CD4-positive, alpha-beta T cell treated with Interleukin-21 for 1 hour (primary cell): ENCODE results near the gene GIMD1.
"Not testable (repeated sequence)": the region's sequence is repeated elsewhere in the genome, so short reads cannot be mapped to it uniquely, and the experiment has no call there.

Source experiments
- DNase-seq: peaks from one replicate; pipeline ENCODE4 v3.0.0-alpha.2; 2020

GIMD1 gene

GRCh38 chr4:106347167-106347566, 21.4 kb downstream of the GIMD1 start:
- DNase-seq = no peak

GRCh38 chr4:106344647-106344970, 24.0 kb downstream of the GIMD1 start:
- DNase-seq = no peak

- DNase-seq = no peak
Observed at GRCh38 chr4:106343865-106344646, 24.5 kb downstream of the GIMD1 start.

DNA sequence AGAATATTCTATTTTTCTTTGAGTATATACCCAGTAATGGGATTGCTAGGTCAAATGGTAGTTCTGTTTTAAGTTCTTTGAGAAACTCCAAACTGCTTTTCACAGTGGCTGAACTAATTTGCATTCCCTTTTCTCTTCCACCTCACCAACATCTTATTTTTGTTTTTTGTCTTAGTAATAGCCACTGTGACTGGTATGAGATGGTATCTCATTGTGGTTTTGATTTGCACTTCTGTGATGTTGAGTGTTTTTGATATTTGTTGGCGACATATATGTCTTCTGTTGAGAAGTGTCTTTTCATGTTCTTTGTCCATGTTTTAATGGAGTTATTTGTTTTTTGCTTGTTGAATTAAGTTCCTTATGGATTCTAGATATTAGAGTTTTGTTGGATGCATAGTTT, 27.8 kb downstream of the GIMD1 start:
- DNase-seq = no peak

DNA sequence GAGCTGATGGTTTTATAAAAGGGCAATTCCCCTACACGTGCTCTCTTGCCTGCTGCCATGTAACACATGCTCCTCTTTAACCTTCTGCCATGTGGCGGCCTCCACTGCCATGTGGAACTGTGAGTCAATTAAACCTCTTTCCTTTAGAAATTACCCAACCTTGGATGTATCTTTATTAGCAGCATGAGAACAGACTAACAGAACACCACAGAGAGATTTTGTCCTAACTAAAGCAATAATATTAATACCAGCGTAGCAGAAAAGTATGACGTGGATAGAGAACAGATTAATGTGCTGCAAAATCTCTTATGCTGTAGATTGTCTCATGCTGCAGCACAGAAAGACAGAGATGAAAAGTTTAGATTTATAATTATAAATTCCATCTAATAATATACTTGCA, 29.1 kb downstream of the GIMD1 start:
- DNase-seq = no peak

DNA sequence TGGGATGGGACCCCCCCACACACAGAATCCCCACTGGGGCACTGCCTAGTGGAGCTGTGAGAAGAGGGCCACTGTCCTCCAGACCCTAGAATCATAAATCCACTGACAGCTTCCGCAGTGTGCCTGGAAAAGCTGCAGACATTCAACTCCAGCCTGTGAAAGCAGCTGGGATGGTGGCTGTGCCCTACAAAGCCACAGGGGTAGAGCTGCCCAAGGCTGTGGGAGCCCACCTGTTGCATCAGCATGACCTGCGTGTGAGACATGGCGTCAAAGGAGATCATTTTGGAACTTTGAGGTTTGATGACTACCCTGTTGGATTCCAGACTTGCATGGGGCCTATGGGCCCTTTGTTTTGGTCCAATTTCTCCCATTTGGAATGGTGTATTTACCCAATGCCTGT, 29.9 kb downstream of the GIMD1 start:
- DNase-seq = no peak

- DNase-seq = no peak
Observed at GRCh38 chr4:106337916-106338315, 30.7 kb downstream of the GIMD1 start.

GRCh38 chr4:106336618-106337017, 32.0 kb downstream of the GIMD1 start:
- DNase-seq = no peak

DNA sequence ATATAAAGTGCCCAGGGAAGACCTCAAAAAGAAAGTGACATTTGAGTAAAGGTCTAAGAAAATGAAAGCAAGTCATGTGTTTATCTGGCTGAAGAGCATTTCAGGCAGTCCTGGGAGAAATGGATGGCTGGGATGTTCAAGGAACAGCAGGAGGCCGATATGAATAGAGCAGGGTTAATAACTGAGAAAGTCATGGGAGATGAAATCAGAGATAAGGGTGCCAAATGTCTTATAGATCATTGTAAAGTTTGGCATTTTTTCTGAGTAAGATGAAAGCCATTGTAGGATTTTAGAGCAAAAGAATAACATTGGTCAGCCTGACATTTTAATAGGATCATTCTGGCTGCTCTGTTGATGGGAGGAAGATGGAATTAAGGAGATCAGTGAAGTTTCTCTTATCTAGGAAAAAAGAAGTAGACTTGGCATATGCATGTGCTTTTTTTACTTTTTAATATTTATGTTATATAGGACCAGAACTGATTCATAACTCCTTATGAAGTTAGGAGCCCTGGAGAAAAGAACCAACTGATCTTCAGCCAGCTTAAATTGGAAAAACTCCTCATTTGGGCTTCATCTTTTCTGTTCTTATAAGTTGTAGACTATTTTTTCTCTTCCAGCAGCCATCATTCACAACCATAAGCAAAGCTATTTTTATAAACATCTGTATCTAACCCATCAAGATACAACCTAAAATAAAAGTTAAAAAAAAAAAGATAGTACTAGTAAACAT, 33.7 kb downstream of the GIMD1 start:
- no peak for DNase-seq

DNA sequence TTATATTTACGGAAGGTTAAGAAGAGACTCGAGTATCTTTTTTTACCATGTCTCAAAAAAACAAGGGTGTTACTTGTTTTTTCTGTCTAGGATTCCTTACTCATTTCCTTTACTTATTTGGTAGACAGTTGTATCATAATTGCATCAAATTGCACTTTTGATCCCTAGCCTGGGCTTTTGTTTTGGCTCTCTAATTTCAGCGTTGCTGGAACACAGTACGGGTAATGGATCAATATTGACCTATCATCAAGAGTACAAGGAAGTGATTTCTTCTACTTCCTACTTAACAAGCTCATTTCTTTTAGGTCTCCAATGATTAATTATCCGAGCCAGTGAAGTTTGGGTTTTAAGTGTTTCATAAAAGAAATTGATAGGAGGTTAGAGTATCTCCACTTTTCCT, 35.4 kb downstream of the GIMD1 start:
- no peak for DNase-seq

GRCh38 chr4:106329041-106329618, 39.4 kb downstream of the GIMD1 start:
- peak; percentile 32 for DNase-seq

DNA sequence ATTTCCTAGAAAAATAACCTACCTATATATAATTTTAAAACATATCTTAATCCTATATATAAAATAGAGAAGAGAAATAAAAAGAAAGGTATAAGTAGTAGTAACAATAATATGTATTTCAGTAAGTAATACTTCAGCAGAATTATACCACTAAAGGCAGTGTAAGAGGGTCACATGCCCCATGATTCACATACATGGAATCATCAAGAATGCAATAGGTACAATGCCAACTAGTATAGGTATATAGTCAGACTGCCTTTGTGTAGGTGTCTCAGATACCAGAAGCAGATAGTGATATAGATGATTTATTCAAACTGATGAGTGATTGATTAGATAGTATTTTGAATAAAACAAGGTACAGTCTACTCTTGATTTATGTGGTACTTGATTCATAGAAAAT, 42.8 kb downstream of the GIMD1 start:
- DNase-seq = no peak

DNA sequence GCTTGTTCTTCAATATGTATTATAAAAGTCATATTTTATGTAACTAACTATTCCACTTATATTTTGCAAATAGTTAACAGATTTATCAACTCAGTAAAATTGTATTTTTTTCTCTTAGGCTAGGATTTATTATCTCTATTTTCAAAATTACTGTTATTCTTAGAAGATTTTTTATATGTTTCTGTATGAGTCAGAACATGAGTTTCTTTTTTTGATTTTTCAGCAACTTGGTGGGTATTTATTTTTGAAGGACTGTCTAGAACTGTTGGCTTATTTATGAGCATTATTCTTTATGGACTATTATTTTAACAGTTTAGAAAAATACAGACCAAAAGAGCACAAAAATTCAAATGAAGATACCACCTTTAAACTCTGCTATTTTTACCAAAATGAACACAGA, 45.5 kb downstream of the GIMD1 start:
- DNase-seq = no peak

GRCh38 chr4:106321814-106322213, 46.8 kb downstream of the GIMD1 start:
- DNase-seq = not testable (repeated sequence)

DNA sequence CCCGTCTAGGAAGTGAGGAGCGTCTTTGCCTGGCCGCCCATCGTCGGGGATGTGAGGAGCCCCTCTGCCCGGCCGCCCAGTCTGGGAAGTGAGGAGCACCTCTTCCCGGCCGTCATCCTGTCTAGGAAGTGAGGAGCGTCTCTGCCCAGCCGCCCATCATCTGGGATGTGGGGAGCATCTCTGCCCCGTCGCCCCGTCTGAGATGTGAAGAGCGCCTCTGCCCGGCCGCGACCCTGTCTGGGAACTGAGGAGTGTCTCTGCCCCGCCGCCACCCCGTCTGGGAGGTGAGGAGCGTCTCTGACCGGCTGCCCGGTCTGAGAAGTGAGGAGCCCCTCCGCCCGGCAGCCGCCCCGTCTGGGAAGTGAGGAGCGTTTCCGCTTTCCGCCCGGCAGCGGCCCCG, 47.4 kb downstream of the GIMD1 start:
- not testable (repeated sequence) for DNase-seq

GRCh38 chr4:106320235-106320634, 48.3 kb downstream of the GIMD1 start:
- DNase-seq = no peak

DNA sequence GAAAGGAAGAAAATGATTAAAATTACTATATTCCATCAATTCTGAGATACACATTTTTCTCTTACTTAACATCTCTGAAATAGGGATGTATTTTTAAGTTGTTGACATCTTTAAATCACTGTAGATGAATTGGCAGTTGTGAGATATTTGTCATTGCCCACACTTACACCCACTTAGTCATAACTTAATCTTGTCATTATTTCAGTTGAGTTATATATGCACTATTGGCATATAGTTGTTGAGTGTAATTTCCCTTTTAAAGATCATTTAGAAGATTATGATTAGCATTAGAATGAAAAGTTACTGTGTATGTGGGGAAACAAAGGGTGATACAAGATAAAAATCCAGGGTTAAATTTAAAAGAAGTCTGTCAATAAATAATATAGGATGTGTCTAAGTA, 50.1 kb downstream of the GIMD1 start:
- no peak for DNase-seq

DNA sequence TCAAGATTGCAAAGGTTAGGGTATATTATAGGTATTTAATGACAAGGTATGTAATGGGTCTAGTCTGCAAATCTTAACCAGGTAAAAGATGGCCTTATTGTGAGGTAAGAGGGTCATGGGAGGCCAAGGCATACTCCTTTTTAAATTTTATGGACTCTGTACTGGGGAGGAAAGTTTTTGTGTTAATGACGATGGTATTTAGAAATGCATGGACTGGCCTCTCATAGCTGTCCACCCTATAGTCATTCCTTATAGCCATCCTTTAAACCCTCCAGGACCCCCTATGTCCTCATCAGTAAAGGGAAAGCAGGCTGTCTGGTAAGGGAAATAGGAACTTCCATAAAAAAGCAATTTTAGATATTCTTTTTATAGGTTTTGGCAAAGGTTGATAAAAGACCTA, 50.8 kb downstream of the GIMD1 start:
- no peak for DNase-seq

DNA sequence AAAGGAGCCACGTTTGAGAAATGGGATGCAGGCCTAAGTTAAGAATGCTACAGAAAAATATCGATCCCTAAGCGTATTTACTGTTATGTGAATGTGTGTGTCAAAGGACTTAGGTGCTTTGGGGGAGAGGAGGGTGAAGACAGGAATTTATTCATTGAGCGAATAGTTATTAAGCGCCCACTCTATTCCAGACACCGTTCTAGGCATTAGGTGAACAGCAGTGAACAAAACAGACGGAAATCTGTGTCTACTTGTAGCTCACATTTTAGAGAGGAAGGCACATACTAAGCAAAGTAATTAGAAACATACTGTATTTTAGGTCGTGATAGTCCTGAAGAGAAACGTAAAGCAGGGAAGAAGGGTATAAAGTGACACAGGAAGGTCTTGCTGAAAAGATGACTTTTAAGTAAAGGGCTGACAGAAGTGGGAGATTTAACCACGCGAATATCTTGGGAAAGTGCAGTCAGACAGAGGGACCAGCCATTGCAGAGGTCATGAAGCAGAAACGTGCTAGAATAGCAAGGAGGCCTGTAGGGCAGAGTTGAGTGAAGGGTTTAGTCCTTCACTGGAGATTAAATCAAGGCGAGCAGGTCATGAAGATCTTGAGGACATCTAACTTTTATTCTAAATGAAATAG, 51.7 kb downstream of the GIMD1 start:
- no peak for DNase-seq

DNA sequence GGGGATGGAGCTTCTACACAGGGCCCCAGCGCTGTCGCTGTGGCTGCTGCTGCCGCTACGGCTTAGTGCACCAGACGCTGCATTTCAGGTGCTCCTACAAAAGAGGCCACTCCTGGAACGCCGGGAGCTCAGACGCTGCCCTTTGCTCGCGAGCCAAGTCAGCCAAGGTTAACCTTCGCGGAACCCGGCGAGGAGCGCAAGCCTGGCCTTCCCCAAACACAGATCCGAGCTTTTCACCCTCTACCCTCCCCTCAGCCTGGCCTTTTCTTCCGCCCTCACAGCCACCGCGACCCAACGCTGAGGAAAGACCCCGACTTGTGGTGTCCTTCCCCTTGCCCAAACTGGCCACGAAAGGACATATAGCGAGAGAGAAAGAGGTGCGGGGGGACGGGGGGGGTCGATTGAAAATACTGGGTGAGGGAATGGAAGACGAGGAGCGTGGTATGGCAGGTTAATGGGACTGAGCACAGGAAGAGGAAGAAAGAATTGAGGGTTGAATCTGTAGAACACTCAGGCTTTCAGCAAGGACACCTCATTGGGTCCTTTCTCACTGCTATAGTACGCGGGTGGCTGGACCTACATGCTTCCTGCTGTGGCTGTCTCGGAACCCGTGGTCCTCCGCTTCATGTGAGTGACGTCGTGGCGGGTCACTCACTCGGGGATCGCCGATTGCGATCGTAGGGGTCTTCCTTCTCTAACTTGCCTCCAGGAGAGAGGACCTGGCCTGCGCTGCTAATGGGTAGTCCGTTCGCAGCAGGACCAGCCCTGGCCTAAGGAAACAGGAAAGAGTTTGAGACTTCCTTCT, 52.4 kb downstream of the GIMD1 start, which contains the start of the genes AIMP1 and TBCK:
Gene AIMP1, plus strand, starts transcription at position 583 of the 805 bp plus-strand sequence. CDS start 8,460 bp downstream, outside the sequence.
Gene TBCK, minus strand, starts transcription at position 242 of the 805 bp plus-strand sequence. CDS start 7,249 bp downstream, outside the sequence.
- peak; percentile 94 for DNase-seq

- DNase-seq = peak; percentile 61
Observed at GRCh38 chr4:106315476-106315967, 53.1 kb downstream of the GIMD1 start.

DNA sequence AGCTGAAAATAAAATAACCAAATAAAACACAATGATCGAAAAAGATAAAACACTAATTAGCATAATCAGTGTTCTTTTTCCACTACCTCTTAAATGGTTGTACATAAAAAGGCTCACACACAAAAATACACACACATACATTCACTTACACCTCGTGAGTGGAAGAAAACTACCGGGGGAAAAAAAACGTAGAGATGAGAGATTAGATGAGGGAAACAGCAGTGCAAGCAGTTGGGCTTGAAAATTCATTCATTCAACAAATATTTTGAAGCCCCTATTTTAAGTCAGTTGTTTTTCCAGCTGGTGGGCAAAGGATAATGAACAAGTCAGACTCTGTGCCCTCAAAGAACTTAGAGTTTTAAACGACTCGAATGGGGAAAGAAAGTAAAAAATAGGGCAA, 53.6 kb downstream of the GIMD1 start:
- peak; percentile 13 for DNase-seq
